A549 (cell line): ENCODE data around the gene SEMA6C.
A peak's percentile ranks its signal among the peaks of the same experiment; 100 is the strongest.

Experiments used
- EP300 ChIP-seq, 2 experiments: fragments of >200 bp; sonication (Bioruptor Twin); formaldehyde crosslinking; IDR thresholded peaks; 2 replicates in 1 of 2; 3 replicates in 1 of 2; pipeline ENCODE4 v1.6.1; 2016 to 2017
- JUNB ChIP-seq: fragments of >200 bp; sonication (Bioruptor Twin); formaldehyde crosslinking; IDR thresholded peaks from 2 replicates; pipeline ENCODE4 v1.6.1; 2016
- POLR2A ChIP-seq: IDR thresholded peaks from 2 replicates; pipeline ENCODE4 v1.6.1; 2012; ENCODE audit warnings: mild to moderate bottlenecking, low read length
- RAD21 ChIP-seq, 2 experiments: fragments of >200 bp in 1 of 2; sonication (Bioruptor Twin) in 1 of 2; formaldehyde crosslinking in 1 of 2; IDR thresholded peaks in 1 of 2; conservative IDR thresholded peaks in 1 of 2; 2 replicates in 1 of 2; 3 replicates in 1 of 2; pipeline ENCODE4 v1.6.1; 2012 to 2018; ENCODE audit warnings: inconsistent platforms in 1 of 2
- RNF2 ChIP-seq: fragments of 200-600 bp; sonication (generic); IDR thresholded peaks from 2 replicates; pipeline ENCODE4 v1.6.1; 2016; ENCODE audit warnings: low read depth, mild to moderate bottlenecking, antibody characterized with exemption, moderate library complexity, borderline replicate concordance
- SMC3 ChIP-seq: fragments of >200 bp; sonication (Bioruptor Twin); formaldehyde crosslinking; IDR thresholded peaks from 3 replicates; pipeline ENCODE4 v1.6.1; 2018; ENCODE audit warnings: inconsistent platforms
- TF ChIP-seq, protein P1 (sequence below): fragments of 200-600 bp; sonication (generic); IDR thresholded peaks from 2 replicates; pipeline ENCODE4 v1.6.1; 2016; ENCODE audit warnings: antibody characterized with exemption, mild to moderate bottlenecking, moderate library complexity
- TF ChIP-seq, protein P2 (sequence below): fragments of >200 bp; sonication (Bioruptor Twin); formaldehyde crosslinking; IDR thresholded peaks from 3 replicates; pipeline ENCODE4 v1.5.1; 2016

DNA sequence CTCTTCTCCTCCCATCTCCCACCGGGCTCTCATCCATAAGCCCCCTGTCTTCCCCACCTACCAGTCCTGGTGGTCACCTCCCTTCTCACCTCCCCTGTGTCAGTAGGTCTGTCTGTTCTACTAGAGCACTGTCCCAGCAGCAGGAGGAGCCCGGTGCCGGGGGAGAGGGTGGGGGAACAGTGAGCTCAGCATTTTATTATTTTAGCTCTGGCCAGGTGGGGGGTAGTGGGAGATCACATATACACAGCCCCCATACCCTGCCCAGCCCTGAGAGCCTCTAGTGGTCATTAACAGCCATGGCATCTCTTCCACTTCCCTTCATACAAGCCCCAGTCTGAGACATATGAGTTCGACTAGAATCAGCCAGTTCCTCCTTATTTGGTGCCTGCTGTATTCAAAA is 29.4 kb upstream of the SEMA6C start, which contains the start of gene TMOD4:
- TF ChIP-seq EP300 (IDR thresholded peaks at IDR 0.05), result no peak
- TF ChIP-seq, protein P1, sequence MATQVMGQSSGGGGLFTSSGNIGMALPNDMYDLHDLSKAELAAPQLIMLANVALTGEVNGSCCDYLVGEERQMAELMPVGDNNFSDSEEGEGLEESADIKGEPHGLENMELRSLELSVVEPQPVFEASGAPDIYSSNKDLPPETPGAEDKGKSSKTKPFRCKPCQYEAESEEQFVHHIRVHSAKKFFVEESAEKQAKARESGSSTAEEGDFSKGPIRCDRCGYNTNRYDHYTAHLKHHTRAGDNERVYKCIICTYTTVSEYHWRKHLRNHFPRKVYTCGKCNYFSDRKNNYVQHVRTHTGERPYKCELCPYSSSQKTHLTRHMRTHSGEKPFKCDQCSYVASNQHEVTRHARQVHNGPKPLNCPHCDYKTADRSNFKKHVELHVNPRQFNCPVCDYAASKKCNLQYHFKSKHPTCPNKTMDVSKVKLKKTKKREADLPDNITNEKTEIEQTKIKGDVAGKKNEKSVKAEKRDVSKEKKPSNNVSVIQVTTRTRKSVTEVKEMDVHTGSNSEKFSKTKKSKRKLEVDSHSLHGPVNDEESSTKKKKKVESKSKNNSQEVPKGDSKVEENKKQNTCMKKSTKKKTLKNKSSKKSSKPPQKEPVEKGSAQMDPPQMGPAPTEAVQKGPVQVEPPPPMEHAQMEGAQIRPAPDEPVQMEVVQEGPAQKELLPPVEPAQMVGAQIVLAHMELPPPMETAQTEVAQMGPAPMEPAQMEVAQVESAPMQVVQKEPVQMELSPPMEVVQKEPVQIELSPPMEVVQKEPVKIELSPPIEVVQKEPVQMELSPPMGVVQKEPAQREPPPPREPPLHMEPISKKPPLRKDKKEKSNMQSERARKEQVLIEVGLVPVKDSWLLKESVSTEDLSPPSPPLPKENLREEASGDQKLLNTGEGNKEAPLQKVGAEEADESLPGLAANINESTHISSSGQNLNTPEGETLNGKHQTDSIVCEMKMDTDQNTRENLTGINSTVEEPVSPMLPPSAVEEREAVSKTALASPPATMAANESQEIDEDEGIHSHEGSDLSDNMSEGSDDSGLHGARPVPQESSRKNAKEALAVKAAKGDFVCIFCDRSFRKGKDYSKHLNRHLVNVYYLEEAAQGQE, result no peak
- no peak for TF ChIP-seq JUNB
- TF ChIP-seq, protein P2, sequence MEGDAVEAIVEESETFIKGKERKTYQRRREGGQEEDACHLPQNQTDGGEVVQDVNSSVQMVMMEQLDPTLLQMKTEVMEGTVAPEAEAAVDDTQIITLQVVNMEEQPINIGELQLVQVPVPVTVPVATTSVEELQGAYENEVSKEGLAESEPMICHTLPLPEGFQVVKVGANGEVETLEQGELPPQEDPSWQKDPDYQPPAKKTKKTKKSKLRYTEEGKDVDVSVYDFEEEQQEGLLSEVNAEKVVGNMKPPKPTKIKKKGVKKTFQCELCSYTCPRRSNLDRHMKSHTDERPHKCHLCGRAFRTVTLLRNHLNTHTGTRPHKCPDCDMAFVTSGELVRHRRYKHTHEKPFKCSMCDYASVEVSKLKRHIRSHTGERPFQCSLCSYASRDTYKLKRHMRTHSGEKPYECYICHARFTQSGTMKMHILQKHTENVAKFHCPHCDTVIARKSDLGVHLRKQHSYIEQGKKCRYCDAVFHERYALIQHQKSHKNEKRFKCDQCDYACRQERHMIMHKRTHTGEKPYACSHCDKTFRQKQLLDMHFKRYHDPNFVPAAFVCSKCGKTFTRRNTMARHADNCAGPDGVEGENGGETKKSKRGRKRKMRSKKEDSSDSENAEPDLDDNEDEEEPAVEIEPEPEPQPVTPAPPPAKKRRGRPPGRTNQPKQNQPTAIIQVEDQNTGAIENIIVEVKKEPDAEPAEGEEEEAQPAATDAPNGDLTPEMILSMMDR, result peak; percentile 33
- no peak for TF ChIP-seq RAD21 (conservative IDR thresholded peaks at IDR 0.05 in 1 of 2, IDR thresholded peaks at IDR 0.05 in 1 of 2)
- TF ChIP-seq SMC3, result no peak
- TF ChIP-seq RNF2, result no peak
- no peak for TF ChIP-seq POLR2A
